T47D (cell line): Measurements from ENCODE around the gene CCDC85C.

Experiments used
- DNase-seq, 2 experiments: peaks; one replicate each; pipeline versions ENCODE4 v3.0.0 to v3.0.0-alpha.2; 2011 to 2012; ENCODE audit warnings: low read depth in 1 of 2, low spot score in 1 of 2
- JUND ChIP-seq: IDR thresholded peaks from 2 replicates; pipeline ENCODE4 v1.6.1; 2012; ENCODE audit warnings: low read depth
- in situ Hi-C: cut with HindIII; loops from 2 replicates; pipeline ENCODE4 v1.10.0; 2016; ENCODE audit warnings: low sequenced_read_pairs, low pct_unique_long_range_greater_than_20kb

Gene CCDC85C

GRCh38 chr14:99481745-99482099 lies 122.3 kb downstream of the CCDC85C start:
- in situ Hi-C loops, result no loop called here
- DNase-seq, result peak in 1 of 2 experiments; percentile 32

GRCh38 chr14:99480917-99481744 lies 122.9 kb downstream of the CCDC85C start, which contains the start of gene CCNK:
Gene CCNK, plus strand, starts transcription at chr14:99481409. Its CDS starts 11,269 bp downstream, at chr14:99492678.
- DNase-seq, result peak; percentile 100
- no peak for TF ChIP-seq JUND
- in situ Hi-C loops, result no loop called here

More at GRCh38 chr14:99481745-99482099, 122.3 kb downstream of the CCDC85C start:
- TF ChIP-seq JUND, result no peak

GRCh38 chr14:99479906-99480869 lies 123.8 kb downstream of the CCDC85C start, which contains the start of gene SETD3:
Gene SETD3, minus strand, starts transcription at chr14:99480859. Its CDS starts 15,054 bp downstream, at chr14:99465805.
- peak; percentile 47 to 64 for DNase-seq
- in situ Hi-C loops, result no loop called here
- TF ChIP-seq JUND, result no peak

- in situ Hi-C loops, result no loop called here
- DNase-seq, result no peak
- TF ChIP-seq JUND, result no peak
Observed at GRCh38 chr14:99479160-99479905, 124.7 kb downstream of the CCDC85C start.

GRCh38 chr14:99478128-99478527 lies 125.9 kb downstream of the CCDC85C start:
- no peak for DNase-seq
- TF ChIP-seq JUND, result no peak
- in situ Hi-C loops, result no loop called here

- TF ChIP-seq JUND, result no peak
- in situ Hi-C loops, result no loop called here
- DNase-seq, result no peak
Observed at GRCh38 chr14:99476864-99477263, 127.1 kb downstream of the CCDC85C start.

- in situ Hi-C loops, result no loop called here
- TF ChIP-seq JUND, result no peak
- DNase-seq, result no peak
Observed at GRCh38 chr14:99475660-99476059, 128.3 kb downstream of the CCDC85C start.

GRCh38 chr14:99475179-99475578 lies 128.8 kb downstream of the CCDC85C start:
- peak; percentile 32 to 80 for DNase-seq
- in situ Hi-C loops, result no loop called here
- no peak for TF ChIP-seq JUND

- no peak for DNase-seq
- in situ Hi-C loops, result no loop called here
- TF ChIP-seq JUND, result no peak
Observed at GRCh38 chr14:99473458-99473857, 130.5 kb downstream of the CCDC85C start.

GRCh38 chr14:99472937-99473336 lies 131.1 kb downstream of the CCDC85C start:
- DNase-seq, result no peak
- TF ChIP-seq JUND, result no peak
- in situ Hi-C loops, result no loop called here

- TF ChIP-seq JUND, result no peak
- in situ Hi-C loops, result no loop called here
- DNase-seq, result no peak
Observed at GRCh38 chr14:99471731-99472130, 132.3 kb downstream of the CCDC85C start.
